HepG2 (cell line): Measurements from ENCODE around the gene SLC16A7. TPM values are rescaled to one million over a fixed set of nuclear protein-coding genes. Genes with fewer than 3 reads are reported as not detected.

Source experiments
- ATAC-seq: fragments of 200-7000 bp; cut with Tn5 transposase; 3 replicates; pipeline ENCODE4 v1.9.1; 2020; ENCODE audit warnings: mild to moderate bottlenecking, moderate library complexity
- BruUV-seq: library from RNA; stranded (reverse); fragments of 400-500 nt; replicated peaks from 2 replicates; lab custom pipeline; 2021; lab: Mats Ljungman, UMichigan
- CTCF ChIA-PET: fragments of 300-600 bp; formaldehyde crosslinking; extraction: SDS; loops from one replicate; lab custom pipeline; 2021; ENCODE audit warnings: low total read pairs, inconsistent platforms, low intra/inter-chr PET ratio; lab: Yijun Ruan, JAX
- POLR2A ChIA-PET: fragments of 350-600 bp; sonication (Branson Sonifier 250); formaldehyde crosslinking; loops from one replicate; lab custom pipeline; 2020; ENCODE audit warnings: antibody characterized with exemption, inconsistent platforms; lab: Yijun Ruan, JAX
- DNase-seq: peaks from one replicate; pipeline ENCODE4 v3.0.0-alpha.2; 2015; ENCODE audit warnings: low spot score
- FAIRE-seq: peaks from 3 replicates; lab custom pipeline; 2011; peaks lifted over from hg19 to GRCh38; lab: Jason Lieb, UNC
- H2AFZ ChIP-seq: one replicate; pipeline ENCODE4 v1.6.1; 2011; ENCODE audit warnings: low read length, inconsistent platforms
- H3K27ac ChIP-seq: fragments of 300-600 bp; 3 replicates; pipeline ENCODE4 v1.8.0; 2011; ENCODE audit warnings: mixed run types, mild to moderate bottlenecking, mixed read lengths, low read length, inconsistent platforms; ENCODE audit not compliant: insufficient read depth; ENCODE audit errors: extremely low read length
- H3K27me3 ChIP-seq, 2 experiments: fragments of 200-600 bp in 1 of 2; 2 replicates in 1 of 2; 3 replicates in 1 of 2; pipeline versions ENCODE4 v1.6.0 to v1.8.0; 2011; ENCODE audit warnings: low read length in 2 of 2, mild to moderate bottlenecking in 2 of 2, moderate library complexity in 2 of 2, inconsistent platforms in 1 of 2; ENCODE audit not compliant: insufficient read depth in 2 of 2, control insufficient read depth in 1 of 2
- H3K36me3 ChIP-seq, 2 experiments: fragments of 200-600 bp in 1 of 2; replicated peaks in 1 of 2; 2 replicates in 1 of 2; 3 replicates in 1 of 2; pipeline versions ENCODE4 v1.5.1 to v1.8.0; 2011; ENCODE audit warnings: low read length in 2 of 2, inconsistent platforms in 1 of 2; ENCODE audit not compliant: insufficient read depth in 2 of 2, control insufficient read depth in 1 of 2
- H3K4me1 ChIP-seq: 2 replicates; pipeline ENCODE4 v1.5.1; 2012; ENCODE audit warnings: low read length, inconsistent platforms; ENCODE audit not compliant: insufficient read depth
- H3K4me2 ChIP-seq: 2 replicates; pipeline ENCODE4 v1.6.0; 2011; ENCODE audit warnings: low read depth, low read length, inconsistent platforms
- H3K4me3 ChIP-seq, 3 experiments: fragments of 200-600 bp in 1 of 3; sonication (generic), shearing (Covaris generic) in 1 of 3; replicated peaks in 1 of 3; 2 replicates each; pipeline ENCODE4 v1.5.1; 2011 to 2016; ENCODE audit warnings: low read length in 3 of 3, inconsistent platforms in 2 of 3, low read depth in 2 of 3, mild to moderate bottlenecking in 2 of 3, control low read depth in 1 of 3, mixed read lengths in 1 of 3; ENCODE audit not compliant: insufficient read depth in 1 of 3
- H3K79me2 ChIP-seq: one replicate; pipeline ENCODE4 v1.6.1; 2011; ENCODE audit warnings: low read length, inconsistent platforms; ENCODE audit not compliant: insufficient read depth
- H3K9ac ChIP-seq: 2 replicates; pipeline ENCODE4 v1.6.0; 2011; ENCODE audit warnings: mild to moderate bottlenecking, low read depth, low read length, inconsistent platforms; ENCODE audit not compliant: insufficient read depth
- H3K9me3 ChIP-seq: 2 replicates; pipeline ENCODE4 v1.5.1; 2012; ENCODE audit warnings: mild to moderate bottlenecking, low read length
- H4K20me1 ChIP-seq: 2 replicates; pipeline ENCODE4 v1.6.0; 2011; ENCODE audit warnings: inconsistent platforms, mild to moderate bottlenecking, low read length, moderate library complexity; ENCODE audit not compliant: insufficient read depth
- KDM1A ChIP-seq: IDR thresholded peaks from 2 replicates; pipeline ENCODE4 v1.6.1; 2016; ENCODE audit warnings: missing compliant biosample characterization
- KLF12 ChIP-seq: sonication (generic); formaldehyde crosslinking; IDR thresholded peaks from 2 replicates; pipeline ENCODE4 v1.4.0; 2020; ENCODE audit warnings: missing genetic modification reagents, borderline replicate concordance
- ZC3H13 ChIP-seq: sonication (generic); formaldehyde crosslinking; IDR thresholded peaks from 2 replicates; pipeline ENCODE4 v1.8.1; 2023; ENCODE audit warnings: mild to moderate bottlenecking, missing genetic modification reagents, moderate library complexity
- ZNF737 ChIP-seq: sonication (generic); formaldehyde crosslinking; IDR thresholded peaks from 2 replicates; pipeline ENCODE4 v1.5.0; 2020; ENCODE audit warnings: missing genetic modification reagents, mild to moderate bottlenecking, borderline replicate concordance
- ZNF841 ChIP-seq: sonication (generic); formaldehyde crosslinking; IDR thresholded peaks from 2 replicates; pipeline ENCODE4 v1.8.1; 2023; ENCODE audit warnings: missing genetic modification reagents, borderline replicate concordance
- WGBS: methylation state at CpG from one replicate; pipeline ENCODE4 v1.1.6; 2017; ENCODE audit warnings: low lambda C conversion rate; 5-methylcytosine and 5-hydroxymethylcytosine counted together
- in situ Hi-C: cut with HindIII; loops from 2 replicates; pipeline ENCODE4 v1.10.0; 2017; ENCODE audit warnings: low pct_unique_long_range_greater_than_20kb; ENCODE audit not compliant: extremely low pct_ligation_motif_present
- intact Hi-C: fragments of 100-400 bp; cut with micrococcal nuclease; formaldehyde crosslinking; loops from one replicate; pipeline ENCODE4 v1.10.0; 2022; ENCODE audit not compliant: unreplicated experiment
- polyA plus RNA-seq, 8 experiments: library from polyadenylated mRNA; depleted of rRNA in 3 of 8; stranded (reverse) in 7 of 8; unstranded in 1 of 8; fragments of >200 nt; fragmentation: Illumina TruSeq in 4 of 8; extraction: Trizol in 4 of 8; gene quantifications; 2 replicates each; pipeline versions ENCODE4 v1.2.1 to v1.2.3, GENCODE V29; 2011 to 2016; ENCODE audit warnings: low read depth in 4 of 8, missing spikeins in 1 of 8, mixed read lengths in 1 of 8; ENCODE audit not compliant: insufficient read depth in 1 of 8
- total RNA-seq, 5 experiments: library from RNA; depleted of rRNA; stranded (reverse); fragments of >200 nt; fragmentation: Illumina TruSeq; extraction: Trizol; gene quantifications; 2 replicates each; pipeline ENCODE4 v1.2.3, GENCODE V29; 2016; ENCODE audit warnings: low read depth in 1 of 5
- TF ChIP-seq, protein P1 (sequence below): sonication (generic); formaldehyde crosslinking; conservative IDR thresholded peaks from 2 replicates; pipeline ENCODE4 v1.4.0; 2020; ENCODE audit warnings: mild to moderate bottlenecking, missing genetic modification reagents, moderate library complexity
- TF ChIP-seq, protein P2 (sequence below): IDR thresholded peaks from 2 replicates; pipeline ENCODE4 v1.6.1; 2012; ENCODE audit warnings: low read depth, low read length, improper control_type of control experiment
- TF ChIP-seq, protein P3 (sequence below): sonication (generic); formaldehyde crosslinking; IDR thresholded peaks from 2 replicates; pipeline ENCODE4 v1.5.0; 2020; ENCODE audit warnings: missing genetic modification reagents

SLC16A7 gene
- total and polyA plus RNA-seq, 2 of the 13 experiments (the other 11 are each of a cell fraction or from before 2014, with no cell fraction given), result 1.3 to 1.6 TPM

DNA sequence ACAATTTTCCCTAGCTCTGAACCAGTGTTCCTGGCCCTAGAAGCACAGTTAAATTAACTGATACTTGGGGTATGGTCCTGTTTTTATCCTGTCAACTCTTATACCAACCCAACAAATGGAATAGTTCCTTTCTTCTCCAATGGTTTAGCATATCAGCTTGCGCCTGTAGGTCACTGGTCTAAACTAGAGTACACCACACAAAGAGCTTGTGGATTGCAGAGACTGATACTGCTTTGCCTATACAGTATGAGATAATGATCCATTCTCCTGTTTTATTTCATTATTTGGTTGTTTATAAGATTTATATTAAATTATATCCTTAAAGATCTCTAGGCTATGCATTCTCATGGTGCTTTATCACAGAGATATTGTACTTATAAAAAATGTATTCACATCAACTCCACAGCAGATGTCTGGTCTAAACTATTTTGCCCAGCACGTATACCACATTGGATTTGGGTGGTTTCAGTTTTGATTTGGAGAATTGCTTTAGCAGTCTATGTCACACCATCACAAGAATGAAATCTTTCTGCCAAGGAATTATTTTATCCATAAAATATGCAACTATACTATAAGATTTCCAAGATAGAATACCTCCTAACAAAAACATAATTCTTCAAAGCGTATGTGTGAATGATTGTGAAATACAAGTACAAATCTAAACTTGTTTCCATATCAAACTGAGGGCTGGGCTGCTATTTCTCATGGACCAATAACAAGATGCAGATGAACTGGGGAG lies 142.1 kb downstream of the SLC16A7 start (continued):
- TF ChIP-seq, protein P1, sequence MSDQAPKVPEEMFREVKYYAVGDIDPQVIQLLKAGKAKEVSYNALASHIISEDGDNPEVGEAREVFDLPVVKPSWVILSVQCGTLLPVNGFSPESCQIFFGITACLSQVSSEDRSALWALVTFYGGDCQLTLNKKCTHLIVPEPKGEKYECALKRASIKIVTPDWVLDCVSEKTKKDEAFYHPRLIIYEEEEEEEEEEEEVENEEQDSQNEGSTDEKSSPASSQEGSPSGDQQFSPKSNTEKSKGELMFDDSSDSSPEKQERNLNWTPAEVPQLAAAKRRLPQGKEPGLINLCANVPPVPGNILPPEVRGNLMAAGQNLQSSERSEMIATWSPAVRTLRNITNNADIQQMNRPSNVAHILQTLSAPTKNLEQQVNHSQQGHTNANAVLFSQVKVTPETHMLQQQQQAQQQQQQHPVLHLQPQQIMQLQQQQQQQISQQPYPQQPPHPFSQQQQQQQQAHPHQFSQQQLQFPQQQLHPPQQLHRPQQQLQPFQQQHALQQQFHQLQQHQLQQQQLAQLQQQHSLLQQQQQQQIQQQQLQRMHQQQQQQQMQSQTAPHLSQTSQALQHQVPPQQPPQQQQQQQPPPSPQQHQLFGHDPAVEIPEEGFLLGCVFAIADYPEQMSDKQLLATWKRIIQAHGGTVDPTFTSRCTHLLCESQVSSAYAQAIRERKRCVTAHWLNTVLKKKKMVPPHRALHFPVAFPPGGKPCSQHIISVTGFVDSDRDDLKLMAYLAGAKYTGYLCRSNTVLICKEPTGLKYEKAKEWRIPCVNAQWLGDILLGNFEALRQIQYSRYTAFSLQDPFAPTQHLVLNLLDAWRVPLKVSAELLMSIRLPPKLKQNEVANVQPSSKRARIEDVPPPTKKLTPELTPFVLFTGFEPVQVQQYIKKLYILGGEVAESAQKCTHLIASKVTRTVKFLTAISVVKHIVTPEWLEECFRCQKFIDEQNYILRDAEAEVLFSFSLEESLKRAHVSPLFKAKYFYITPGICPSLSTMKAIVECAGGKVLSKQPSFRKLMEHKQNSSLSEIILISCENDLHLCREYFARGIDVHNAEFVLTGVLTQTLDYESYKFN (CRISPR knock-in tag), result no peak
- TF ChIP-seq, protein P2, sequence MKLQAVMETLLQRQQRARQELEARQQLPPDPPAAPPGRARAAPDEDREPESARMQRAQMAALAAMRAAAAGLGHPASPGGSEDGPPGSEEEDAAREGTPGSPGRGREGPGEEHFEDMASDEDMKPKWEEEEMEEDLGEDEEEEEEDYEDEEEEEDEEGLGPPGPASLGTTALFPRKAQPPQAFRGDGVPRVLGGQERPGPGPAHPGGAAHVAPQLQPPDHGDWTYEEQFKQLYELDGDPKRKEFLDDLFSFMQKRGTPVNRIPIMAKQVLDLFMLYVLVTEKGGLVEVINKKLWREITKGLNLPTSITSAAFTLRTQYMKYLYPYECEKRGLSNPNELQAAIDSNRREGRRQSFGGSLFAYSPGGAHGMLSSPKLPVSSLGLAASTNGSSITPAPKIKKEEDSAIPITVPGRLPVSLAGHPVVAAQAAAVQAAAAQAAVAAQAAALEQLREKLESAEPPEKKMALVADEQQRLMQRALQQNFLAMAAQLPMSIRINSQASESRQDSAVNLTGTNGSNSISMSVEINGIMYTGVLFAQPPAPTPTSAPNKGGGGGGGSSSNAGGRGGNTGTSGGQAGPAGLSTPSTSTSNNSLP, result no peak
- TF ChIP-seq, protein P3, sequence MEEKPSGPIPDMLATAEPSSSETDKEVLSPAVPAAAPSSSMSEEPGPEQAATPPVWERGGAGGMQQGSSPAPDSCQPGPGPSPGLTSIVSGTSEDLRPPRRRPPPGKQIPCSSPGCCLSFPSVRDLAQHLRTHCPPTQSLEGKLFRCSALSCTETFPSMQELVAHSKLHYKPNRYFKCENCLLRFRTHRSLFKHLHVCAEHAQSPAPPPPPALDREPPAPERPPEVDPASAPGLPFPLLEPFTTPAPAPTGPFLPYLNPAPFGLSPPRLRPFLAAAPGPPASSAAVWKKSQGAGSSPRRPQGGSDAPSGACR, result no peak

DNA sequence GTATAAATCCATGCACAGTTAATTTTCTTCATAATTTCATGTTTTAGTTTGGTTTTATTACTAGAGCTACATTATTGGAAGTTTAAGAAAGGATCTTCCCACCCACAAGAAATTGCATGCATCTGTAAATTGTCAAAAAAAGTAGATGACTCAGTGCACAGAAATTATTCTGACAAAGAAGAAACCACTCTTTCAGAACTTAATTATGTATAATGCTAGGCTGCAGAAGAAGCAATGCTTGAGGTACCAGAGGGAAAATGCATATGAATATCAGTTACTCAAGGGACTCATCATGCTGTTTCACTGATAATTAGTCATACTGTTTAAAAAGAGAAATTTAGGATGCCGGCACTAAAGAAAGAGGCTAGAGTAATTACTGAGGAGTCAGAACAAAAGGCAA lies 147.0 kb downstream of the SLC16A7 start:
- FAIRE-seq (no peak), ATAC-seq (no peak), DNase-seq (no peak)
- Histone ChIP-seq H3K9me3 (no peaks in the 10 kb centered on the region; the same call in none of the 2 replicates), H3K36me3 (no peaks in the 10 kb centered on the region), H4K20me1 (no peaks in the 10 kb centered on the region), H3K4me3 (no peak overlapping the region), H3K79me2 (no peaks in the 10 kb centered on the region), H3K4me2 (no peak overlapping the region), H3K27ac (no peak overlapping the region), H3K27me3 (no peaks in the 10 kb centered on the region), H3K4me1 (no peaks in the 10 kb centered on the region), H2AFZ (no peak overlapping the region), H3K9ac (no peak overlapping the region)
- WGBS, result 95% methylated on average over 1 of the region's 1 CpG
- intact Hi-C loops, result no loop called here
- ChIA-PET POLR2A (no interaction called here), CTCF (no interaction called here)
- in situ Hi-C loops, result no loop called here
- BruUV-seq, result no TSS peak
- no peak for TF ChIP-seq ZNF841 (CRISPR knock-in tag)
- no peak for TF ChIP-seq KDM1A (CRISPR knock-in tag)
- TF ChIP-seq KLF12 (CRISPR knock-in tag), result no peak
- no peak for TF ChIP-seq ZC3H13 (CRISPR knock-in tag)
- no peak for TF ChIP-seq ZNF737 (CRISPR knock-in tag)
